Mesodermal cell (in vitro differentiated cells): ENCODE results near the gene MUC4.
"Not testable (repeated sequence)": the region's sequence is repeated elsewhere in the genome, so short reads cannot be mapped to it uniquely, and the experiment has no call there.

ENCODE experiments used
- H3K27ac ChIP-seq: 2 replicates; pipeline ENCODE4 v1.7.0; 2013; ENCODE audit warnings: mild to moderate bottlenecking, low read depth, low read length, moderate library complexity; ENCODE audit not compliant: severe bottlenecking
- H3K36me3 ChIP-seq: 2 replicates; pipeline ENCODE4 v1.7.1; 2013; ENCODE audit warnings: mild to moderate bottlenecking, low read length, moderate library complexity; ENCODE audit not compliant: control insufficient read depth, insufficient read depth
- H3K4me1 ChIP-seq: one replicate; pipeline ENCODE4 v1.7.1; 2013; ENCODE audit warnings: mild to moderate bottlenecking, low read length; ENCODE audit not compliant: insufficient read depth, control insufficient read depth, poor library complexity, severe bottlenecking
- H3K4me3 ChIP-seq: 2 replicates; pipeline ENCODE4 v1.7.0; 2013; ENCODE audit warnings: low read length, control low read depth, mild to moderate bottlenecking; ENCODE audit not compliant: insufficient read depth, poor library complexity, severe bottlenecking; ENCODE audit errors: extremely low read depth
- H3K9me3 ChIP-seq: 2 replicates; pipeline ENCODE4 v1.7.1; 2013; ENCODE audit warnings: mild to moderate bottlenecking, low read length, moderate library complexity; ENCODE audit not compliant: control insufficient read depth
- WGBS, 2 experiments: methylation state at CpG; one replicate each; pipeline ENCODE4 v1.1.5; 2013; ENCODE audit warnings: missing lambda C conversion rate in 2 of 2; ENCODE audit not compliant: insufficient coverage in 2 of 2; 5-methylcytosine and 5-hydroxymethylcytosine counted together

Gene MUC4

DNA sequence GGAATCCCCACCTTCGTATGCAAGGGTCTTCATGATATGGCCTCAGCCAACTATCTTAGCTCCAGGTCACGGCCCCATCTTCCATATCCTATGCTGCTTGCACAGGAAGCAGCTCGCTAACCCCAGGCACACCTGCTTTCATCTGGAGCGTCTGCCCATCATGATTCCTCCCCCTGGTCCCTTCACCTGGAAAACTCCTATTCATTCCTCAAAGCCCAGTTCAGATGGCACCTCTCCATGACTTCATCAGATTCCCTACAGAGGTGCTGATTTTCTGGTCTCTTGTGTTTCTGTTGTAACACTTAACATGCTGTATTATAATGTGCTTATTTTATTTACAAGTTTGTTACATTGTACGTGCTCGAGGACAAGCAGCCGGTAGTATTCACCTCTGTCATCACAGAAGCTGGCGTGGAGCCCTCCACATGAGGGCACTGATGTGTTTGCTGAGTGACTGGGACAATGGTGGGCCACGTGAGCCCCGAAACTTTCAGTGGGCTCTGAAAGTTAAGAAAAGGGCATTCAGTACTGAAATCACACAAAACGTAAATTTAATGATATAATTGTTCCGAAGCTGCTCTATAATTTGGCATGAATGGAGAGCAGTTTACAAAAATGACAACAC lies 74.8 kb downstream of the MUC4 start:
- Histone ChIP-seq H3K4me3 (no peak overlapping the region), H3K4me1 (no peaks in the 10 kb centered on the region), H3K36me3 (no peaks in the 10 kb centered on the region), H3K27ac (no peak overlapping the region), H3K9me3 (no peaks in the 10 kb centered on the region)
- 78 to 83% methylated on average over 10 to 12 of the region's 12 CpGs for WGBS, 2 experiments

DNA sequence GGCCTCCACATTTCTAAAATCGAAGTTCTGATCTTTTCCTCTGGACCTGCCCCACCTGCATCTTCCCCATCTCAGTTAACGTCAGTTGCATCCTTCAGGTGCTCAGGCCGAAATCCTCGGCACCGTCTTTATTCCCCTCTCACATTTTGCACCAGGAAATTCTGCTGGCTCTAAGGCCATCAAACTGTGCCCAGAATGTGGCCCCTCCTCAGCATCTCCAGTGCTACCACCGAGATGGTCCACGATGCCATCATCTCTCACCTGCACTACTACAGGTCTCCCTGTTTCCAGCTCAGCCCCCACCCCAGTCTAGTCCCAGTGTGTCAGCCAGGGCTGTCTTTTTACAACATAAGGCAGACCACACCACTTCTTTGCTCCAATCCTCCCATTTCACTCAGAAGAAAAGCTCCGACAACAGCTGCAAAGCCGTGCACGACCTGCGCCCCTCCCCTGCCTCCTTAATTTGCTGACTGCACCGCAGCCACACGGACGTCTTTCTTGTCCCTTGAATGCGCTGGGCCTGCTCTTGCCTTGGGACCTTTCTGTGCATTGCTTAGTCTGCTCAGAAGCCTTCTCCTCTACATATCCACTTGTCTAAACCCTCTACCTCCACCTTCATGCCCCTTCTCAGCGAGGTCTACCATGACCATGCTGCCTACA lies 76.6 kb downstream of the MUC4 start:
- Histone ChIP-seq H3K27ac (no peak overlapping the region), H3K4me3 (no peak overlapping the region), H3K4me1 (no peaks in the 10 kb centered on the region), H3K36me3 (no peaks in the 10 kb centered on the region), H3K9me3 (no peaks in the 10 kb centered on the region)
- WGBS, 2 experiments = 79 to 83% methylated on average over 16 of the region's 16 CpGs

DNA sequence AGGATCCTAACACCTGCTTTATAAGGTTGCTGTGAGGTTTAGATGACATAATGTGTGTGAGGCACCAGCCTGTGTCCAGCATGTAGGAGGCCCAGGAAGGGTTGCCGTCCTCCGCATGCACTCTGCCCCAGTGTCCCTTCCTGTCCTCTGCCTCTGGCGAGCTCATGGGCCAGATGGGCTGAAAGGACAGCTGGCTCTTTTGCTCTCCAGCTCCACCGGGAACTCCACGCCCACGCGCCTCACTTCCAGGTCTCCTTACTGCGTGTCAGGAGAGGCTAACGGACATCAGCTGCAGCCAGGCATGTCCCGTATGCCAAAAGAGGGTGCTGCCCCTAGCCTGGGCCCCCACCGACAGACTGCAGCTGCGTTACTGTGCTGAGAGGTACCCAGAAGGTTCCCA lies 78.8 kb downstream of the MUC4 start:
- 86 to 88% methylated on average over 12 of the region's 12 CpGs for WGBS, 2 experiments
- no peak overlapping the region for H3K4me3 ChIP-seq
- H3K27ac ChIP-seq = no peak overlapping the region
- H3K4me1 ChIP-seq = no peaks in the 10 kb centered on the region
- H3K9me3 ChIP-seq = no peaks in the 10 kb centered on the region
- no peaks in the 10 kb centered on the region for H3K36me3 ChIP-seq

GRCh38 chr3:195731356-195731905 lies 80.3 kb downstream of the MUC4 start:
- Histone ChIP-seq H3K36me3 (no peaks in the 10 kb centered on the region), H3K9me3 (no peaks in the 10 kb centered on the region), H3K4me1 (no peaks in the 10 kb centered on the region), H3K4me3 (no peak overlapping the region), H3K27ac (no peak overlapping the region)
- 88% methylated on average over 11 of the region's 11 CpGs for WGBS, 2 experiments

DNA sequence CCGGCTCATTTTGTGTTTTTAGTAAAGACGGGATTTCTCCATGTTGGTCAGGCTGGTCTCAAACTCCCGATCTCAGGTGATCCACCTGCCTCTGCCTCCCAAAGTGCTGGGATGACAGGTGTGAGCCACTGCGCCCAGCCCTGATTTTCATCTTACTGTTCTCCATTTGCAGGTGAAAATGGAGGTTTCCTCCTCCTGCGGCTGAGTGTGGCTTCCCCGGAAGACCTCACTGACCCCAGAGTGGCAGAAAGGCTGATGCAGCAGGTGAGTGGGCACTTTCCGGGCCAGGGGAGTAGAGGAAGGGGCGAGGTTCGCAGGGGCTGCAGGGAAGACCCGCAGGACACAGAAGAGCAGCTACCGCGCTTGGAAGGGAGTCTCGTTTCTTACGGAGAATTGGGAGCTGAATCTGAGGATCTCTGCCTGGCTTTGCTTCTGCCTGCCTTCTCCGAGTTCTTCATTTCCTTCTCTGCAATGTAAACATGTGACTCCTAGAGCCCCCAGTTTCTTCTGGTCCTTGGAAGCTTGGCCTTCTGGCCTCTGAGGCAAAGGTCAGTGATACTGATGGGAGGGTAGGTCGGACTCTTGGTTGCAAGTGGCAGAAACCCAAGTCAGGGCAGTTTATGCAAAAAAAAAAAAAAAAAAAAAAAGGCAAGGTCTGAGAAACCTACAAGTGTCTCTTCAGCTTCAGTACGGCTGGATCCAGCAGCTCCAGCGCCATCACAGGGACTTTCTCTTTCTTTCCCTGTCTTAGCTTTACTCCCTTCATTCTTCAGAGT lies 82.1 kb downstream of the MUC4 start:
- Histone ChIP-seq H3K36me3 (no peaks in the 10 kb centered on the region), H3K27ac (no peak overlapping the region), H3K9me3 (no peaks in the 10 kb centered on the region), H3K4me3 (no peak overlapping the region), H3K4me1 (no peaks in the 10 kb centered on the region)
- WGBS, 2 experiments = 84 to 86% methylated on average over 17 to 18 of the region's 18 CpGs

- H3K9me3 ChIP-seq, H3K27ac ChIP-seq, H3K4me3 ChIP-seq, H3K4me1 ChIP-seq, H3K36me3 ChIP-seq: not testable (repeated sequence)
- WGBS, 2 experiments = 71 to 93% methylated on average over 2 of the region's 5 CpGs
Observed at GRCh38 chr3:195728789-195729188, 82.9 kb downstream of the MUC4 start.

- 78 to 82% methylated on average over 6 to 7 of the region's 7 CpGs for WGBS, 2 experiments
- Histone ChIP-seq H3K4me1 (no peaks in the 10 kb centered on the region), H3K9me3 (no peaks in the 10 kb centered on the region), H3K36me3 (no peaks in the 10 kb centered on the region), H3K27ac (no peak overlapping the region), H3K4me3 (no peak overlapping the region)
Observed at GRCh38 chr3:195727606-195728195, 84.0 kb downstream of the MUC4 start.

DNA sequence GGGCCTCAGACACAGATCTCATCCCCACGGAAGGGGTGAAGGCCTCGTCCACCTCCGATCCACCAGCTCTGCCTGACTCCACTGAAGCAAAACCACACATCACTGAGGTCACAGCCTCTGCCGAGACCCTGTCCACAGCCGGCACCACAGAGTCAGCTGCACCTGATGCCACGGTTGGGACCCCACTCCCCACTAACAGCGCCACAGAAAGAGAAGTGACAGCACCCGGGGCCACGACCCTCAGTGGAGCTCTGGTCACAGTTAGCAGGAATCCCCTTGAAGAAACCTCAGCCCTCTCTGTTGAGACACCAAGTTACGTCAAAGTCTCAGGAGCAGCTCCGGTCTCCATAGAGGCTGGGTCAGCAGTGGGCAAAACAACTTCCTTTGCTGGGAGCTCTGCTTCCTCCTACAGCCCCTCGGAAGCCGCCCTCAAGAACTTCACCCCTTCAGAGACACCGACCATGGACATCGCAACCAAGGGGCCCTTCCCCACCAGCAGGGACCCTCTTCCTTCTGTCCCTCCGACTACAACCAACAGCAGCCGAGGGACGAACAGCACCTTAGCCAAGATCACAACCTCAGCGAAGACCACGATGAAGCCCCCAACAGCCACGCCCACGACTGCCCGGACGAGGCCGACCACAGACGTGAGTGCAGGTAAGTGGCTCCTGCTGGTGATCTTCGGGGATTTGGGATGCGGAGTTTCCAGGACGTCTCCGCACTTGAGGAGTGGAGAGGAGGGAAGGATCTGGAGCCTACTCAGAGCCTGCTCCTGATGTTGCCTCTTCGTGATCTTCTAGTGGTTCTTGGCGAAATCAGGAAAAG lies 85.6 kb downstream of the MUC4 start:
- H3K9me3 ChIP-seq, H3K4me3 ChIP-seq, H3K27ac ChIP-seq, H3K36me3 ChIP-seq, H3K4me1 ChIP-seq: not testable (repeated sequence)
- 78 to 85% methylated on average over 23 to 27 of the region's 32 CpGs for WGBS, 2 experiments

DNA sequence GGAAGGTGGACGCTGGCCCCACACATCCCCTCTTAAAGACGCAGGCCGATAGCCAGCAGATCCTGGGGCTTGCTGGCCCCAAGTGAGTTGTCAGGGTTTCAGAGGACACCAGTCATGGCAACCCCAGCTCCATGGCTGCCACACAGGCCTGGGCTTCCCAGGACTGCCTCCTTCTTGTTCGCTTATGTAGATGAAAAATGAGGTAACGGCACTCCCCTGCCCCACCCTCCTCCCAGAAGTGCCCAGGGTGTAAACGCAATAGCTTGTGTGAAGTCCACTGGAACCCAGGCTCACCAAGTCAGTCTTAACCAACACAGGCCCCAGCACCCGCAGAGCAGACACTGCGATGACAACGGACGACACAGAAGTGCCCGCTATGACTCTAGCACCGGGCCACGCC lies 87.4 kb downstream of the MUC4 start:
- not testable (repeated sequence) for H3K36me3 ChIP-seq, H3K27ac ChIP-seq, H3K4me1 ChIP-seq, H3K9me3 ChIP-seq, H3K4me3 ChIP-seq
- no CpG with 5 or more reads among the region's 13 CpGs for WGBS, 2 experiments

DNA sequence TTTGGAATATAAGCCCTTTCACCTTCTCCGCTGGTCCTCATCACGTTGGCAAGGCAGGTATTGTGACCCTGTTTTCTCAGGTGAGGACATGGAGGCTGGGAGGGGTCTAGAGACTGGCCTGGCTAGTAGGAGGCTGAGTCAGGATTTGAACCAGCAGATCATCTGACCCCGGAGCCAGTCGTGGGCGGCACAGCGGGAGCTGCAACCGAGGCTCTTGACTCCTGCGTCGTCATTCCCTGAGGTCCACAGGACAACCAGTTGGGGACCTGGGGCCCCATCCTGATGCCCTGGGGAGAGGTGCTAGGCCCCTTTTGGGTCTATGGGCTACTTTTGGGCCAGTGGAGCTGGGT lies 88.8 kb downstream of the MUC4 start:
- WGBS, 2 experiments = 81 to 83% methylated on average over 2 to 5 of the region's 9 CpGs
- H3K9me3 ChIP-seq, H3K36me3 ChIP-seq, H3K4me1 ChIP-seq, H3K27ac ChIP-seq, H3K4me3 ChIP-seq: not testable (repeated sequence)
